PFSK-1 (cell line): Measurements from ENCODE around the gene DAZL.

Source experiments
- POLR2AphosphoS5 ChIP-seq: IDR thresholded peaks from 2 replicates; pipeline ENCODE4 v1.6.1; 2012; ENCODE audit warnings: low read depth, mild to moderate bottlenecking, control low read depth, low read length, moderate library complexity
- TAF1 ChIP-seq: IDR thresholded peaks from 2 replicates; pipeline ENCODE4 v1.6.1; 2012; ENCODE audit warnings: low read length, control low read depth, borderline replicate concordance; ENCODE audit not compliant: insufficient read depth

DNA sequence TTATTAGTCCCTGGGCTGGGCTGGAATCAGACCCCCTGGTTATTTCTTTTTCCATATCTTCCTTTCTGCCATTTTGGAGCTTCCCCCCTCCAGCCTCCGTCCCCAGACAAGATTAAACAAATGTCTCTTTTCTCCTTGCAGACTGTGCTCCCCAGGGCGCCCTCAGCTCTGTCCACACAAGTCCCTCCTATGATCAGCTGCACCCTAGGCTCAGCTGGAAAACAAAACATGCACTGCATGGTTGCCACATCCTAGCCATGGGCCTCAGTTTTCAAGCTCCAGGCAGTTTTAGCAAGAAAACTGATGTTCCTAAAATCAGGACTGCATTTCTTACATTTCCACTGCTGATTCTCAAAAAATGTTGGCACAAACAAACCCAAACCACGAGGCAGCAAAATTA is 68.2 kb downstream of the DAZL start:
- TF ChIP-seq TAF1 (no peak), POLR2AphosphoS5 (no peak)
